ENCODE results near the gene KMT2B. TPM values are rescaled to one million over a fixed set of nuclear protein-coding genes. Genes with fewer than 3 reads are reported as not detected.
"Not testable (repeated sequence)": the region's sequence is repeated elsewhere in the genome, so short reads cannot be mapped to it uniquely, and the experiment has no call there.

Gene KMT2B
- 33.4 TPM for polyA plus RNA-seq (2013, experiment 1 of 4)
- polyA plus RNA-seq (2013, experiment 2 of 4): 33.6 TPM
- 28.7 TPM for polyA plus RNA-seq (2013, experiment 3 of 4)
- polyA plus RNA-seq (2013, experiment 4 of 4): 36.1 TPM

- Histone ChIP-seq H3K4me1 (ENCODE audit: control insufficient read depth, insufficient read depth, low read length) (peaks cover 27% of the 10 kb centered on the region), H3K9me3 (ENCODE audit: control insufficient read depth, low read length) (no peaks in the 10 kb centered on the region), H3K27me3 (ENCODE audit: control insufficient read depth, insufficient read depth, low read length, poor library complexity, severe bottlenecking) (peaks cover 29% of the 10 kb centered on the region), H3K4me3 (ENCODE audit: insufficient read depth, low read depth, low read length) (peak within 1 kb of the TSS; percentile 70), H3K36me3 (ENCODE audit: control insufficient read depth, insufficient read depth, low read length) (peaks cover 13% of the 10 kb centered on the region), H3K27ac (ENCODE audit: insufficient read depth, low read depth, low read length, poor library complexity, severe bottlenecking) (peak within 1 kb of the TSS; percentile 87)
- WGBS, 2 experiments: 0% methylated on average over 99 to 107 of the region's 109 CpGs
Observed at GRCh38 chr19:35717665-35718344, at the start of gene KMT2B. KMT2B (plus strand) TSS chr19:35718003; CDS start chr19:35718019, 16 bp downstream.

- no peaks in the 10 kb centered on the region for H3K4me1 ChIP-seq (ENCODE audit: control insufficient read depth, insufficient read depth, low read length)
- H3K9me3 ChIP-seq (ENCODE audit: control insufficient read depth, low read length): no peaks in the 10 kb centered on the region
- no peak overlapping the region for H3K27ac ChIP-seq (ENCODE audit: insufficient read depth, low read depth, low read length, poor library complexity, severe bottlenecking)
- WGBS, 2 experiments: 77 to 80% methylated on average over 6 of the region's 6 CpGs
- H3K36me3 ChIP-seq (ENCODE audit: control insufficient read depth, insufficient read depth, low read length): no peaks in the 10 kb centered on the region
- H3K4me3 ChIP-seq (ENCODE audit: insufficient read depth, low read depth, low read length): no peak overlapping the region
- peaks cover 35% of the 10 kb centered on the region for H3K27me3 ChIP-seq (ENCODE audit: control insufficient read depth, insufficient read depth, low read length, poor library complexity, severe bottlenecking)
Observed at GRCh38 chr19:35669566-35669965, 48.2 kb upstream of the KMT2B start.

- Histone ChIP-seq H3K4me1 (ENCODE audit: control insufficient read depth, insufficient read depth, low read length) (no peaks in the 10 kb centered on the region), H3K27me3 (ENCODE audit: control insufficient read depth, insufficient read depth, low read length, poor library complexity, severe bottlenecking) (peaks cover 35% of the 10 kb centered on the region), H3K9me3 (ENCODE audit: control insufficient read depth, low read length) (no peaks in the 10 kb centered on the region), H3K36me3 (ENCODE audit: control insufficient read depth, insufficient read depth, low read length) (no peaks in the 10 kb centered on the region), H3K27ac (ENCODE audit: insufficient read depth, low read depth, low read length, poor library complexity, severe bottlenecking) (no peak overlapping the region), H3K4me3 (ENCODE audit: insufficient read depth, low read depth, low read length) (no peak overlapping the region)
- WGBS, 2 experiments: 69 to 70% methylated on average over 4 of the region's 4 CpGs
Observed at GRCh38 chr19:35669974-35670373, 47.8 kb upstream of the KMT2B start.

DNA sequence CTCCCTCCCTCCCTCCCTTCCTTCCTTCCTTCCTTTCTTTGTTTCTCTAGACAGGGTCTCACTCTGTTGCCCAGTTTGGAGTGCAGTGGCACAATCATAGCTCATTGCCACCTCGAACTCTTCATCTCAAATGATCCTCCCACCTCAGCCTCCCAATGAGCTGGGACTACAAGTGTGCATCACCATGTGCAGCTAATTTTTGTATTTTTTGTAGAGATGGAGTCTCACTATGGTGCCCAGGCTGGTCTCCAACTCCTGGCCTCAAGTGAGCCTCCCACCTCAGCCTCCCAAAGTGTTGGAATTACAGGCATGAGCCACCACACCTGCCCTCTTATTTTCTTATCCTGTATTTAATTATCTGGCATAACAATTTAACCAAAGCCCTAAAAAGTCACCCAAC, 47.1 kb upstream of the KMT2B start:
- Histone ChIP-seq H3K36me3 (ENCODE audit: control insufficient read depth, insufficient read depth, low read length) (no peaks in the 10 kb centered on the region), H3K4me3 (ENCODE audit: insufficient read depth, low read depth, low read length) (no peak overlapping the region), H3K27me3 (ENCODE audit: control insufficient read depth, insufficient read depth, low read length, poor library complexity, severe bottlenecking) (peaks cover 37% of the 10 kb centered on the region), H3K27ac (ENCODE audit: insufficient read depth, low read depth, low read length, poor library complexity, severe bottlenecking) (no peak overlapping the region), H3K4me1 (ENCODE audit: control insufficient read depth, insufficient read depth, low read length) (no peaks in the 10 kb centered on the region), H3K9me3 (ENCODE audit: control insufficient read depth, low read length) (no peaks in the 10 kb centered on the region)
- WGBS, 2 experiments: 88 to 93% methylated on average over 1 of the region's 1 CpG

DNA sequence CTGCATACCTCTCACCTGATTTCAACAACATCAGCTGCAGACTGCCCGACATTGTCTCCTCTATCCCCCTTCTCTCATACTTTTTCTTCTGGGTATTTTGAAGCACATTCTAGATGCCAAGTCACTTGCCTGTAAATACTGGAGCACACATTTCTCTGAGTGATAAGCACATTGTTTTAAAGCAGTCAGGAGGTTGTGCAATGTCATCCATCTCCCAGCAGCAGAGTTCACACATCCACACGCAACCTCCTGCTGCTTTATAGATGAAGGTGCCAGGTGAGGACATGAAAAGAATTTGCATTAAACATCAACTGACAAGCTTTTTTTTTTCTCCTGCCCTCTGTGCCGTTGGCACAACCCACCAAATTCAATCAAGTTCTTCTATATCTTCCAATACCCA, 46.0 kb upstream of the KMT2B start:
- H3K36me3 ChIP-seq (ENCODE audit: control insufficient read depth, insufficient read depth, low read length): no peaks in the 10 kb centered on the region
- WGBS, 2 experiments: 75 to 81% methylated on average over 3 of the region's 3 CpGs
- H3K4me1 ChIP-seq (ENCODE audit: control insufficient read depth, insufficient read depth, low read length): no peaks in the 10 kb centered on the region
- no peaks in the 10 kb centered on the region for H3K9me3 ChIP-seq (ENCODE audit: control insufficient read depth, low read length)
- H3K27ac ChIP-seq (ENCODE audit: insufficient read depth, low read depth, low read length, poor library complexity, severe bottlenecking): no peak overlapping the region
- H3K4me3 ChIP-seq (ENCODE audit: insufficient read depth, low read depth, low read length): no peak overlapping the region
- peaks cover 40% of the 10 kb centered on the region for H3K27me3 ChIP-seq (ENCODE audit: control insufficient read depth, insufficient read depth, low read length, poor library complexity, severe bottlenecking)

GRCh38 chr19:35673121-35673804, 44.5 kb upstream of the KMT2B start:
- Histone ChIP-seq H3K27ac (ENCODE audit: insufficient read depth, low read depth, low read length, poor library complexity, severe bottlenecking) (no peak overlapping the region), H3K4me1 (ENCODE audit: control insufficient read depth, insufficient read depth, low read length) (no peaks in the 10 kb centered on the region), H3K9me3 (ENCODE audit: control insufficient read depth, low read length) (no peaks in the 10 kb centered on the region), H3K27me3 (ENCODE audit: control insufficient read depth, insufficient read depth, low read length, poor library complexity, severe bottlenecking) (peaks cover 40% of the 10 kb centered on the region), H3K4me3 (ENCODE audit: insufficient read depth, low read depth, low read length) (peak overlapping the region; percentile 42), H3K36me3 (ENCODE audit: control insufficient read depth, insufficient read depth, low read length) (no peaks in the 10 kb centered on the region)
- whole genome bisulfite sequencing, 2 experiments: 3 to 6% methylated on average over 38 to 39 of the region's 39 CpGs

DNA sequence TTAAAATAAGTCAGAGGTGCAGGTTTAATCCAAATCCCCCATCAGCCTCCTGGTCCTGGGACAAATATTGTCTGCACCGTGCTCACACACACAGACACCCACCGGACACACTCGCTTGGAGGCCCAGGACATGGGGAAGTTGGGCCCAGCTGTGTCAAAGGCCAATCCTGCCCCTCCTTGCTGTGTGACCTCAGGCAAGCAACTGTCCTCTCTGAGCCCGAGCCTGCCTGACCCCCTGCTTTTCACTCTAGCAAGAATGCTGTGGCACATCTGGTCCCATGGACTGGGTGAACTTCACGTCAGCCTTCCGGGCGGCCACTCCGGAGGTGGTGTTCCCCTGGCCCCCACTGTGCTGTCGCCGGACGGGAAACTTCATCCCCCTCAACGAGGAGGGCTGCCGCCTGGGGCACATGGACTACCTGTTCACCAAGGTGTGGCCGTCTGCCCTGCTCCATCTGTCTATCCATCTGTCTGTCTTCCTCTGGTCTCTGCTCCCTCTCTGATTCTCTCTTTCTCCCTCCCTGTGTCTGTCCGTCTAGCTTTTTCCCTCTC, 42.1 kb upstream of the KMT2B start:
- peaks cover 29% of the 10 kb centered on the region for H3K27me3 ChIP-seq (ENCODE audit: control insufficient read depth, insufficient read depth, low read length, poor library complexity, severe bottlenecking)
- H3K36me3 ChIP-seq (ENCODE audit: control insufficient read depth, insufficient read depth, low read length): no peaks in the 10 kb centered on the region
- H3K4me1 ChIP-seq (ENCODE audit: control insufficient read depth, insufficient read depth, low read length): no peaks in the 10 kb centered on the region
- 83 to 86% methylated on average over 15 of the region's 15 CpGs for WGBS, 2 experiments
- no peak overlapping the region for H3K27ac ChIP-seq (ENCODE audit: insufficient read depth, low read depth, low read length, poor library complexity, severe bottlenecking)
- H3K9me3 ChIP-seq (ENCODE audit: control insufficient read depth, low read length): no peaks in the 10 kb centered on the region
- H3K4me3 ChIP-seq (ENCODE audit: insufficient read depth, low read depth, low read length): no peak overlapping the region

- Histone ChIP-seq H3K4me1 (ENCODE audit: control insufficient read depth, insufficient read depth, low read length) (no peaks in the 10 kb centered on the region), H3K27ac (ENCODE audit: insufficient read depth, low read depth, low read length, poor library complexity, severe bottlenecking) (no peak overlapping the region), H3K36me3 (ENCODE audit: control insufficient read depth, insufficient read depth, low read length) (no peaks in the 10 kb centered on the region), H3K27me3 (ENCODE audit: control insufficient read depth, insufficient read depth, low read length, poor library complexity, severe bottlenecking) (no peaks in the 10 kb centered on the region), H3K9me3 (ENCODE audit: control insufficient read depth, low read length) (no peaks in the 10 kb centered on the region), H3K4me3 (ENCODE audit: insufficient read depth, low read depth, low read length) (no peak overlapping the region)
- 95% methylated on average over 2 to 4 of the region's 4 CpGs for WGBS, 2 experiments
Observed at GRCh38 chr19:35689836-35690235, 28.0 kb upstream of the KMT2B start.

DNA sequence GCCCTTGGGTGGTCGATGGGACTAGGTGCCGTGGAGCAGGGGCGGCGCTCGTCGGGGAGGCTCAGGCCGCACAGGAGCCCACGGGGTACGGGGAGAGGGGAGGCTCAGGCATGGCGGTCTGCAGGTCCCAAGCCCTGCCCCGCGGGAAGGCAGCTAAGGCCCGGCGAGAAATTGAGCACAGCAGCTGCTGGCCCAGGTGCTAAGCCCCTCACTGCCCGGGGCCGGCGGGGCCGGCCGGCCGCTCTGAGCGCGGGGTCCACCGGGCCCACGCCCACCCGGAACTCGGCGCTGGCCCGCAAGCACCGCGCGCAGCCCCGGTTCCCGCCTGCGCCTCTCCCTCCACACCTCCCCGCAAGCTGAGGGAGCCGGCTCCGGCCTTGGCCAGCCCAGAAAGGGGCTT, 26.7 kb upstream of the KMT2B start:
- not testable (repeated sequence) for H3K27ac ChIP-seq (ENCODE audit: insufficient read depth, low read depth, low read length, poor library complexity, severe bottlenecking); H3K36me3 ChIP-seq (ENCODE audit: control insufficient read depth, insufficient read depth, low read length); H3K9me3 ChIP-seq (ENCODE audit: control insufficient read depth, low read length); H3K4me3 ChIP-seq (ENCODE audit: insufficient read depth, low read depth, low read length); H3K27me3 ChIP-seq (ENCODE audit: control insufficient read depth, insufficient read depth, low read length, poor library complexity, severe bottlenecking); H3K4me1 ChIP-seq (ENCODE audit: control insufficient read depth, insufficient read depth, low read length)
- 93 to 94% methylated on average over 37 of the region's 37 CpGs for WGBS, 2 experiments

GRCh38 chr19:35692010-35692409, 25.8 kb upstream of the KMT2B start:
- H3K27me3 ChIP-seq (ENCODE audit: control insufficient read depth, insufficient read depth, low read length, poor library complexity, severe bottlenecking): no peaks in the 10 kb centered on the region

More at GRCh38 chr19:35692010-35692409, 25.8 kb upstream of the KMT2B start:
- WGBS, 2 experiments: 91% methylated on average over 11 of the region's 11 CpGs
- no peaks in the 10 kb centered on the region for H3K9me3 ChIP-seq (ENCODE audit: control insufficient read depth, low read length)
- H3K36me3 ChIP-seq (ENCODE audit: control insufficient read depth, insufficient read depth, low read length): no peaks in the 10 kb centered on the region
- H3K4me3 ChIP-seq (ENCODE audit: insufficient read depth, low read depth, low read length): no peak overlapping the region
- H3K4me1 ChIP-seq (ENCODE audit: control insufficient read depth, insufficient read depth, low read length): no peaks in the 10 kb centered on the region
- no peak overlapping the region for H3K27ac ChIP-seq (ENCODE audit: insufficient read depth, low read depth, low read length, poor library complexity, severe bottlenecking)

All from ectodermal cell (in vitro differentiated cells).